HG02973 (cell line): ENCODE data around the gene RSPH6A.
"Not testable (repeated sequence)": the region's sequence is repeated elsewhere in the genome, so short reads cannot be mapped to it uniquely, and the experiment has no call there.

ENCODE experiments used
- ATAC-seq: cut with Tn5 transposase; IDR thresholded peaks from one replicate; pipeline ENCODE4 v1.9.1; 2021; ENCODE audit warnings: moderate library complexity; ENCODE audit not compliant: unreplicated experiment

RSPH6A gene

DNA sequence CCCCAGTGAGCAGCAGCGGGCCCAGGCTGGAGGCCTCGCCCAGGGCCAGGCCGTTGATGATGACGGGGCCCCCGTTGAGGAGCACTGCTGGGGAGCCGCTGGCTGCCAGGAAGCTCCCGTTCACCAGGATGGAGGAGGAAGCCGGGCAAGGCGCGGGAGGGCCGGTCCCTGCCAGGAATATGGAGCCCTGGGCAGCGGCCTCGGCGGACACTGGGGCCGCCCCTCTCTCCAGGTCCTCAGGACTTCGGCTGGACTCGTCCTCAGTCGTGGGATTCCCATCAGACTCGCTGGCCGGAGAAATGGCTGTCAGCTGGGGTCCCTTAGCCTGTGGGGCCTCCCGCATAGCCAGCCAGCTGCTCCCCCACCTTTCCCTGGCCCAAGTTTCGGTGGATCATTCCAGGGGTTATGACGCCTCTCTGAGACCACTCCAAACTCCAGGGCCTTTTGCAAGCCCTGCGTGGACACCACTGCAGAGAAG lies 48.2 kb downstream of the RSPH6A start:
- no peak for ATAC-seq

DNA sequence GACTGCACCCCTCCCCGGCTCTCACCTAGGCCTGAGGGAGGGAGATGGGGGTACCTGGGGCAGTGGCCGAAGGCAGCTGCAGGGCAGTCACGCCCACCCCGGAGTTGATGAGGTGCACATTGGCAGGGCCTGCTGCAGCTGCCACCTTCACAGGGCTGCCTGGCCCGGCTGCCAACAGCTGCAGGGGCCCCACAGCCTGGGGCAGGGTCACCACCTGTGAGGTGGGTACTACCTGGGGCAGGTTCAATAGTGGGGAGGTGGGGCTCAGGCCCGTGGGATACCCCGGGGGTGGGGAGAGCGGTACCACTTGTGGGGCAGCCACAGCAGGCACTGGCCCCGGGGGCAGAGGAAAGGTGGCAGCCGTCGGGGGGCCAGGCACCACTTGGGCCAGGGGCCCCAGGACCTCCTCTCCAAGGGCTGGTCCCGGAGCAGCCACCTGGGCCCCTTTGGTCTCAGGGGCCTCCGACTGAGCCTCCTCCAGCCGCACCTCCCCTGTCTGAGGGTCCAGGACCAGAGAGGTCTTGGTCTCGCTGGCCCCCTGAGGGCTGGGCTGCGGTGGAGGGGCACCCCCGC lies 48.7 kb downstream of the RSPH6A start:
- no peak for ATAC-seq

DNA sequence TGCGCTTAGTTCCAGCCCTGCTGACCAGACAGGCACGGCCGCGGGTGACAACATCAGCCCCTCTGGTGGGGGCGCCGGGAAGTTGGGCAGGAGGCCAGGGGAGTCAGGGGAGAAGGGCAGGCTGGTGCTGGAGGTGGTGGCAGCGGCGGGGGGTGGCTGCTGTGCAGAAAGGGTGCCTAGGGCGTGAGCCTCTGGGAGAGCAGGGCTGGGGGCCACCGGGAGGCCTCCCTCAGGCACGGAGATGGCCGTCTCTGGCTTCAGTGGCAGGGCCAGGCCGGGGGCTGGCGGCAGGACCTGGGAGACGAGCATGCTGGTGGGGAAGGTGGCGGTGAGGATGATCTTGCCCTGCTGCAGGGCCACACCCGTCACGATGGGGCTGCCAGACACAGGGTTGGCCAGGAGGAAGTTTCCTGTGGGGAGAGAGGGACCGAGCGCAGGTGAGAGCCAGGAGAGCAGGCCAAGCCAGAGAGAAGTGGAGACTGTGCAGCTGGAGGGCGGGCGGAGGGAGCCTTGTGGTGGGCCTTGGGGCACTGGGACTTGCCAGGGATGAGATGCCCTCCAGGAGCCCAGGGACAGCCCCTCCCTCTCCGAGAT lies 49.3 kb downstream of the RSPH6A start:
- ATAC-seq: no peak

DNA sequence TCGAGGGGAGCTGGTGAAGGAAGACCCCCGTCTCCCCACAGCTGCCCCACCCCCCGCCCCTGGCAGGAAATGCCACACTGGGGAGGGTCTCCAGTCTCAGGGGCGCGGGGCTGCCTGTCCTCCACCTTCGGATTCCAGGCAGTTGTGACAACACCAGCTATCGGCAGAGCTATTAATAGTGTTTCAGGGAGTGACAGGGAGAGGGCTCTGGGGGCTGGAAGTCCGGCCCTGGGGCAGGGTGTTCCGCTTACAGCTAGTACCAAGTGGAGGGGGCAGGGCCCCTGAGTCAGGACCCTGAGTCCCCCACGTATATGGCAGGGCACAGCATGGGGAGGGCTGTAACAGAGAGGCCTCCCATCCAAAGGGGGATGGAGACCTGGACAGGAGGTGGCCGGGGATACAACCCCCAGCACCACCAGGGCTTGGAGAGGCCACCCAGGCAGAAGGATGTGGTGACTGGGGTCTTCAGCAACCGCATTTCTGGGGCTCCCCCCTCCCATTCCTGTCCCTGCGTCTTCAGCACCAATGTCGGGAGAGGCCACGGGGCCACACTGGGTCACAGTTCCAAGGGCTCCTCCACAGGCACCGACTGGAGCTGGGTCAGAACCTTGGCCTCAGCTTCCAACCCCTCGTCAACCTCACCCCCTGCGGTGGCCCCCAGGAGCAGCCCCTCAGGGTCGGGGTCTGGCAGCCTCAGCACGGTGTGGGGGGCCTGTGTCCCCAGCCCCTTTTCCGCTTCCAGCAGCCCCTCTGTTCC lies 50.0 kb downstream of the RSPH6A start:
- no peak for ATAC-seq

DNA sequence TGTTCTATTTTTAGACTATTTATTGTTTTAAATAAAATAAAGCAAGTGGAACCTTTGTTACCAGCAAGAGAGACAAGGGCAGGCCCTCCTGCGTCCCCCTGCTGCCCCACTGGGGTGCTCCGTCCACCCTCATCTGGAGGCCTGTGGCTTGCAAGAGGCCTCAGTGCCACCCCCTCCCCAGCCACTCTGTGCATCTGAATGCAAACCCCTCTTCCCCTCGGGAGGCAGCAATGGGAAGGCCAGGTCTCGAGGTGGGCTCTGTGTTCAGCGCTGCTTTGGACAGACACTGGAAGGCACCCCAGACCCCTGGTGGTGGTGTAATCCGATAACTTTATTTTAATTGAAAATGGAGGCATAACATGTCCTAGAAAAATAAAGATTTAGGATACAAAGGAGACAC lies 50.6 kb downstream of the RSPH6A start:
- ATAC-seq: no peak

DNA sequence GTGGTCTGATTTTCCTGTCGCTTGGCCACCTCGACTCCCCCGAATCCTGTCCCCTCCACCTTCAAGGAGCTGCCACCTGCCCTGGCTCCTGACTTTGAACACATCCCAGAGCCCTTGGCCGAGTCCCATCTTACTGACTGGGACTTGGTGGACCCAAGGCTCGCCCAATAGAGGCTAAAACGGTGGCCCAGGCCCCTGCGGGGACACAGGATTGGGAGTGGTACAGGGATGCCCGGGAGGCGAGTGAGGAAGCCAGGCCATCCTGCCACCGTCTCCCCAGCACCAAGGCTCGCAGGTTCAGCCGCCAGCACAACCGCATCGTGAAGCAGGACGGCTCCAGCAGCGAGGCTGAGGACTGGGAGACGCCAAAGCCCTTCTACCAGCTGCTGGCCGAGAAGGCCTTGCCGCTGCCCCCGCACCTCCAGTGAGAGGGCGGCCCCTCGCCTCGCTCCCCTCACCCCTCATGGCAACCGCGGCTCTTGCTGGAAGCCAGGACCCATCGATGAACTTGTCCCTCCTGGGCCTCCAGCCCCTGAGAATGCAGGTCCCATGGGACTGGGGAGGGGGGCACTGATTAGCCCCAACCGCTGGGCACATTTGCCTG lies 51.3 kb downstream of the RSPH6A start:
- ATAC-seq: no peak

DNA sequence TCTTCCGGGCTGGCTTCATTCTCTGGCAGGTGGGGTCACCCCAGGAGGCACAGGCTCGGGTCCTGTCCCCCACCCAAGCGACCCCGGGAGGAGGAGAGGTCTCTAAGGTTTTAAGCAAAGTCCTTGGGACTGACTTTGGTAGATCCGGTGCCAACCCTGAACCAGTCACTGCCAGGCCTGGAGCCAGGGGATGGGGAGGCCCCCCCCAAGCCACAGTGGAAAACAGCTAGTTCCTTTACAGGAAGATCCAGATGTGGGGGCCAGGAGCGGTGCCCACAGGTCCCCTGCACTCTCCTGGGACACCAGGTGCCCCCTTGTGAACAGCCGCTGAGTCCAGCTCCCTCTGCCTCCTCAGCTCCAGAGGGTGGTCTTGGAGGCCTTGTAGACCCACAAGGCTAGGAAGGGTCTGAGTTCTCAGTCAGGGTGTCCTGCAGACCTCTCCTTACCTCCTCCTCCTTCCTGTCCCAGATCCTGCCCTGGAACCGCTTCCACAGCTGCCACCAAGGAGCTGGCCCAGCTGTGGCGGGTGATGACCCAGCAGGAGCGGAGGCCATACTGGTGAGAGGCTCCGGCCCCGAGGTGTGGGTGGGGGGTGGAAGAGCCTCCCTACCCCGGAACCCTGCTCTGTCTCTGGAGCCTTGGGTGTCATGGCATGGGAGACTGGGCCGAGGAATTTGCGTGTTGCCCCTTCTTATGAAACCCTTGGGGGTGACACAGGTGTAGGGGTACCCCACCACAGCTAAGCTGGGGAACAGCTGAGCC lies 52.1 kb downstream of the RSPH6A start:
- no peak for ATAC-seq

DNA sequence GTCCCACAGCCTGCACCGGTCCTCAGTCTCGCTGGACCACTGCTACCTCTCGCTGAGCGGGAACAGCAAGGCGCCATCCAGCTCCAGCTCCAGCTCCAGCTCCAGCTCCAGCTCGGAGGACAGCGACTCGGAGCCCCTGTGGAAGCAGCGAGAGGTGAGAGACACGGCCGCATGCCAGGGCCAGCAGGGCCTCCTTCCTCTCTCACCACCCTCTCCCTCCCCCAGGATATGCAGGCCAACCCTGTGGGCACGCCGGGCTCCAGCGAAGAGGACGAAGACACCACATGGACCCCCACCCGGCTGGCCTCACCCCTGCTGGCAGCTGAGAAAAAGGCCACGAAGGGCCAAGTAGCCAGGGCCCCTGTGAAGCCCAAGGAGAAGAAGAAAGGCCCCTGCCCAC lies 53.4 kb downstream of the RSPH6A start:
- ATAC-seq: no peak

DNA sequence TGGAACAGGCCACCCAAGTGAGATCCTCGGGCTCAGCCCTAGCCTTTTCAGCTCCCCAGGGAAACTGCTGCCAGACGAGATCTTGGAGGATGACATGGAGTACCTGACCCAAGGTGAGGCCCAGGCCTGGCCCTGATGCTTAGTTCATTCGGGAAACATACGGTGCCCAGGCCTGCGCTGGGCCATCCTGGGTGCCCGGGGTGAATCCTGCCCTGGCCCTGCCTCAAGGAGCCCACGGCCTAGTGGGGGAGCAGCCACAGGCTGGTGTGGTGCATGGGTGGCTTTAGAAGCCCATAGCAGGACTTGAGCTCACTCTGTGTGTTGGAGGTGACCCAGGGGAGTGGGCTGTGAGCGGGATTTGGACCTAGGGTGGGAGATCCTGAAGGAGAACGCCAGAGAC lies 56.2 kb downstream of the RSPH6A start:
- ATAC-seq: no peak

DNA sequence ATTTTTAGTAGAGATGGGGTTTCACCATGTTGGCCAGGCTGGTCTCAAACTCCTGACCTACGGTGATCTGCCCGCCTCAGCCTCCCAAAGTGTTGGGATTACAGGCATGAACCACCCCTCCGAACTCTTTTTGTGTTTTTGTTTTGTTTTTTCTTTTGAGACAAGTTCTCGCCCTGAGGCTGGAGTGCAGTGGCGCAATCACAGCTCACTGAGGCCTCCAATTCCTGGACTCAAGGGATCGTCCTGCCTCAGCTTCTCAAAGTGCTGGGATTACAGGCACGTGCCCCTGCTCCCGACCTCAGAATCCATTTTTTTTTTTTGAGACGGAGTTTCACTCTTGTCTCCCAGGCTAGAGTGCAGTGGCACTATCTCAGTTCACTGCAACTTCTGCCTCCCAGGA lies 57.4 kb downstream of the RSPH6A start:
- no peak for ATAC-seq

DNA sequence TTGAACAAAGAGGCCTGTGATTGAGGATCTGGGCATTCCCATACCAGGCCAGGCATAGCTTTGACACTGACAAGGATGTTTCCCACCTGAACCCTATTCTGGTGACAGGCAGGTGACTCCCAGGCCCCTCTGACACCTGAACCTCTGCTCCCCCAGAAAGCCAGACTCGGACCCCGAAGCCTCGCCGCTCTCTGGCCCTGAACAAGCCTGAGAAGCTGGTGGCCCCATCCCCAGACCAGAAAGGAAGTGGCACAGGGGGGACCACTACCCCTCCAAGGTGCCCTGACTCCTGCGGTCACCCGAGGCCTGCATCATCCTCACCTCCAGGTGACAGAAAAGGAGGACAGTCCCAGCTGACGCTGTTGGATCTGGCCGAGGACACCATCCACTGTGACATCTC lies 60.8 kb downstream of the RSPH6A start:
- no peak for ATAC-seq

DNA sequence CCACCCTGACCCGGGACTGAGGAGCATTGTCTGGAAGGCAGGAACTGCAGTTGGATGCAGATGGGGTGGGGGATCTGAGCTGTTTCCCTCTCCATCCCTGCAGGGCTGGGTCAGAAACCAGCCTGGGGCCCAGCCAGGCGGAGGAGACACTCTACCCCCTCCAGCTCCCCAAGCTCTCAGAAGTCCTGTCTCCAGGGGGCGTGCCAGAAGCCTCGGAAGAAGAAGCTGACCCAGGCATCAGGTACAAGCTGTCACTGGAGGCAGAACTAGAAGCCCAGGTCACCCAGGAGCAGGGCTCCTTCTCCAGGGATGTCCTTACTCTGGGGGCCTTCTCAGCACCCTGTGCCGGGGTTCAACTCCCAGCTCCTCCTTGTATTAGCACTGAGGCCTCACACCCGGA lies 61.6 kb downstream of the RSPH6A start:
- ATAC-seq: no peak

DNA sequence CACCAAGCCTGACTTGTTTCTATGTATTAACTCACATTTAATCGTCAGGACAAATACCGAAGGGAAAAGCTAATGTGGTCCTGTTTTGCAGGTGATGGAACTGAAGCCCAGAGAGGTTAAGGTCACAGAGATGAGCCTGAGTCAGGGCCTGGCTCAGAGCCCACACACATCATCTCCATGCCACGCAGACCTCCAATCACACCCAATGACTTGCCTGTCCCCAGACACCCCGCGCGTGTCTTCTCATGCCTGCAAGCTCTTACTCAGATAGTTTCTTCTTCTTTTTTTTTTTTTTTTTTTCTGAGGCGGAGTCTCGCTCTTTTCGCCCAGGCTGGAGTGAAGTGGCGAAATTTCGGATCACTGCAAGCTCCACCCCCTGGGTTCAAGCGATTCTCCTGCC lies 62.5 kb downstream of the RSPH6A start:
- no peak for ATAC-seq

DNA sequence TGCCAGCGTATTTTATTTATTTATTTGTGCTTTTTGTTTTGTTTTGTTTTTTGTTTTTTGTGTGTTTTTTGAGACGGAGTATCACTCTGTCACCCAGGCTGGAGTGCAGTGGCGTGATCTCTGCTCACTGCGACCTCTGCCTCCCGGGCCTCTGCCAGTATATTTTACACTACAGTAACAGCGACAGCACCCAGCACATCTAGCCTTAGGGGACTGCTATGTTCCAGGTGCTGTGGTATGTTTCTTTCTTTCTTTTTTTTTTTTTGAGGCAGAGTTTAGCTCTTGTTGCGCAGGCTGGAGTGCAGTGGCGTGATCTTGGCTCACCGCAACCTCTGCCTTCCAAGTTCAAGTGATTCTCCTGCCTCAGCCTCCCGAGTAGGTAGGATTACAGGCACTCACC lies 63.6 kb downstream of the RSPH6A start:
- not testable (repeated sequence) for ATAC-seq

DNA sequence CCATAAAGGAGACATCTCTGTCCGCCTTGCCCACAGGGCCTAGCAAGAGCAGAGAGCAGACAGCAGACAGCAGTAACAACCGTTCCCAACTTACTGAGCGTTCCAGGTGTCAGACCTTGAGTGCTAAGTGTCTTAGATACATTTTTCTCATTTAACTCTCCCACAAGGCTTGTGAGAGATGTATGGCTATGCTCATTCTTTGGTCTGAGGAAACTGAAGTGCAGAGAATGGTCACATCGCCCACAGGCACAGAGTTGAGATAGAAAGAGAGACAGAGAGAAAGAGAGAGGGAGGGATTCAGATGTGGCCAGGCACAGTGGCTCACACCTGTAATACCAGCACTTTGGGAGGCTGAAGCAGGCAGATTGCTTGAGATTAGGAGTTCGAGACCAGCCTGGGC lies 67.6 kb downstream of the RSPH6A start:
- ATAC-seq: no peak

DNA sequence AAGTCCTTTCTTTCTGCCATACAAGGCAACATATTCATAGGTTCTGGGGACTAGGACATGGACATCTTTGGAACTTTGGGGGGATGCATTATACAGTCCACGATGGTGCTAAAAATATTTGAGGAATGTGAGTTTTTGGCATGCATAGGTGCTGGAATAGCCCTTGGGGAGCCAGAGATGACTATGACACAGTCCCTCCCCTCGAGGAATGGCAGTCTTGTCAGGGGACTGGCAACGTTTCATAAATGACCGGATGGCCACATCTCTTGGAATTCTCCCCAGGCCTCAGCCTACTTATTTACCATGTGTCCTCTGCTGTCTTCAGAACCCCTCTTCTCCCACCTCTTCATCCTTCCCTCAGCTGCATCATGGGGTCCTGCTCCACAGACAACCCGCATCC lies 68.2 kb downstream of the RSPH6A start:
- no peak for ATAC-seq
